GM21529 (cell line): ENCODE measurements around the gene SEMA5A.

ENCODE experiments used
- ATAC-seq: cut with Tn5 transposase; IDR thresholded peaks from one replicate; pipeline ENCODE4 v1.9.1; 2021; ENCODE audit not compliant: unreplicated experiment

SEMA5A gene

GRCh38 chr5:9140711-9141110 lies 405.2 kb downstream of the SEMA5A start:
- no peak for ATAC-seq

GRCh38 chr5:9140202-9140601 lies 405.7 kb downstream of the SEMA5A start:
- ATAC-seq, result no peak

GRCh38 chr5:9139344-9139743 lies 406.5 kb downstream of the SEMA5A start:
- ATAC-seq, result no peak

GRCh38 chr5:9128136-9128535 lies 417.7 kb downstream of the SEMA5A start:
- no peak for ATAC-seq

- ATAC-seq, result no peak
Measured at GRCh38 chr5:9126490-9126889, 419.4 kb downstream of the SEMA5A start.

GRCh38 chr5:9125852-9126251 lies 420.0 kb downstream of the SEMA5A start:
- ATAC-seq, result peak; percentile 82

GRCh38 chr5:9124838-9125237 lies 421.0 kb downstream of the SEMA5A start:
- no peak for ATAC-seq

GRCh38 chr5:9124071-9124470 lies 421.8 kb downstream of the SEMA5A start:
- no peak for ATAC-seq

- no peak for ATAC-seq
Measured at GRCh38 chr5:9122528-9122927, 423.3 kb downstream of the SEMA5A start.

GRCh38 chr5:9121597-9121996 lies 424.3 kb downstream of the SEMA5A start:
- ATAC-seq, result no peak

GRCh38 chr5:9118852-9119251 lies 427.0 kb downstream of the SEMA5A start:
- ATAC-seq, result no peak

- ATAC-seq, result no peak
Measured at GRCh38 chr5:9115093-9115492, 430.8 kb downstream of the SEMA5A start.

GRCh38 chr5:9112520-9113291 lies 433.2 kb downstream of the SEMA5A start:
- ATAC-seq, result no peak

- ATAC-seq, result no peak
Measured at GRCh38 chr5:9108162-9108561, 437.7 kb downstream of the SEMA5A start.

GRCh38 chr5:9105851-9106250 lies 440.0 kb downstream of the SEMA5A start:
- no peak for ATAC-seq

GRCh38 chr5:9104571-9105339 lies 441.1 kb downstream of the SEMA5A start:
- ATAC-seq, result no peak

- no peak for ATAC-seq
Measured at GRCh38 chr5:9103290-9103689, 442.6 kb downstream of the SEMA5A start.

GRCh38 chr5:9099689-9100088 lies 446.2 kb downstream of the SEMA5A start:
- ATAC-seq, result no peak

GRCh38 chr5:9098990-9099389 lies 446.9 kb downstream of the SEMA5A start:
- no peak for ATAC-seq

GRCh38 chr5:9094582-9094981 lies 451.3 kb downstream of the SEMA5A start:
- ATAC-seq, result no peak

GRCh38 chr5:9091896-9092662 lies 453.8 kb downstream of the SEMA5A start:
- ATAC-seq, result no peak
